Endothelial cell of umbilical vein (primary cell): ENCODE measurements around the gene TIAM1. TPM values are rescaled to one million over a fixed set of nuclear protein-coding genes. Genes with fewer than 3 reads are reported as not detected.

ENCODE experiments used
- BruUV-seq: library from RNA; stranded (reverse); fragments of 400-500 nt; replicated peaks from 2 replicates; lab custom pipeline; 2021; lab: Mats Ljungman, UMichigan
- CTCF ChIA-PET: fragments of 300-600, 350-600 bp; sonication (Branson Sonifier 250); formaldehyde crosslinking; loops from one replicate; lab custom pipeline; 2021; ENCODE audit warnings: antibody characterized with exemption, inconsistent platforms; lab: Charles Lee
- POLR2A ChIA-PET: fragments of 300-600, 350-600 bp; sonication (Branson Sonifier 250); formaldehyde crosslinking; loops from one replicate; lab custom pipeline; 2021; ENCODE audit warnings: antibody characterized with exemption, inconsistent platforms; lab: Charles Lee
- DNase-seq: peaks from one replicate; pipeline ENCODE4 v3.0.0-alpha.2; 2011; ENCODE audit warnings: low read depth, low spot score
- FAIRE-seq: peaks from 2 replicates; lab custom pipeline; 2011; peaks lifted over from hg19 to GRCh38; lab: Jason Lieb, UNC
- H2AFZ ChIP-seq: 2 replicates; pipeline ENCODE4 v1.6.0; 2012; ENCODE audit warnings: low read depth, low read length, control low read depth, inconsistent platforms
- H3K27ac ChIP-seq: 2 replicates; pipeline ENCODE4 v1.5.1; 2011; ENCODE audit warnings: low read depth, mild to moderate bottlenecking, control low read depth, low read length, moderate library complexity; ENCODE audit not compliant: insufficient read depth
- H3K27me3 ChIP-seq, 2 experiments: 2 replicates each; pipeline versions ENCODE4 v1.6.0 to v1.6.1; 2011; ENCODE audit warnings: low read length in 2 of 2, mixed read lengths in 1 of 2; ENCODE audit not compliant: control insufficient read depth in 2 of 2, insufficient read depth in 2 of 2
- H3K36me3 ChIP-seq, 2 experiments: 2 replicates in 1 of 2; 3 replicates in 1 of 2; pipeline ENCODE4 v1.5.1; 2011; ENCODE audit warnings: low read length in 2 of 2, mild to moderate bottlenecking in 1 of 2, moderate library complexity in 1 of 2; ENCODE audit not compliant: control insufficient read depth in 2 of 2, insufficient read depth in 2 of 2; ENCODE audit errors: extremely low read depth in 1 of 2
- H3K4me1 ChIP-seq: 3 replicates; pipeline ENCODE4 v1.5.1; 2011; ENCODE audit warnings: mild to moderate bottlenecking, low read length; ENCODE audit not compliant: control insufficient read depth, insufficient read depth; ENCODE audit errors: extremely low read depth
- H3K4me2 ChIP-seq: 2 replicates; pipeline ENCODE4 v1.6.1; 2011; ENCODE audit warnings: low read length, control low read depth, mixed read lengths; ENCODE audit not compliant: insufficient read depth
- H3K4me3 ChIP-seq, 3 experiments: fragments of 200-600 bp in 1 of 3; sonication (generic), shearing (Covaris generic) in 1 of 3; replicated peaks in 1 of 3; 2 replicates each; pipeline ENCODE4 v1.5.1; 2011 to 2016; ENCODE audit warnings: control low read depth in 3 of 3, low read length in 3 of 3, mild to moderate bottlenecking in 2 of 3, inconsistent platforms in 1 of 3, low read depth in 1 of 3, moderate library complexity in 1 of 3; ENCODE audit not compliant: insufficient read depth in 1 of 3
- H3K79me2 ChIP-seq: 2 replicates; pipeline ENCODE4 v1.6.0; 2012; ENCODE audit warnings: low read length, inconsistent platforms; ENCODE audit not compliant: control insufficient read depth, insufficient read depth
- H3K9ac ChIP-seq: replicated peaks from 2 replicates; pipeline ENCODE3; 2011; ENCODE audit warnings: low read length, control low read depth; ENCODE audit not compliant: insufficient read depth; ENCODE audit errors: extremely low read depth
- H3K9me1 ChIP-seq: replicated peaks from 3 replicates; pipeline ENCODE4 v1.6.0; 2011; ENCODE audit warnings: mild to moderate bottlenecking, low read length; ENCODE audit not compliant: control insufficient read depth, insufficient read depth; ENCODE audit errors: extremely low read depth
- H3K9me3 ChIP-seq: replicated peaks from 2 replicates; pipeline ENCODE4 v1.5.1; 2012; ENCODE audit warnings: low read length, inconsistent platforms; ENCODE audit not compliant: control insufficient read depth, insufficient read depth
- H4K20me1 ChIP-seq: replicated peaks from 2 replicates; pipeline ENCODE3; 2011; ENCODE audit warnings: mild to moderate bottlenecking, low read length; ENCODE audit not compliant: control insufficient read depth, insufficient read depth; ENCODE audit errors: extremely low read depth
- EZH2 ChIP-seq: IDR thresholded peaks from 2 replicates; pipeline ENCODE4 v1.6.1; 2012; ENCODE audit warnings: borderline replicate concordance, low read depth, mild to moderate bottlenecking, moderate library complexity, low read length, inconsistent platforms; ENCODE audit not compliant: severe bottlenecking
- FOS ChIP-seq: IDR thresholded peaks from 2 replicates; pipeline ENCODE4 v1.6.1; 2011; ENCODE audit warnings: mild to moderate bottlenecking, low read length, moderate library complexity, borderline replicate concordance; ENCODE audit not compliant: insufficient read depth
- GATA2 ChIP-seq: IDR thresholded peaks from 2 replicates; pipeline ENCODE4 v1.7.0; 2011; ENCODE audit warnings: low read depth, mild to moderate bottlenecking, moderate library complexity, mixed read lengths, low read length; ENCODE audit not compliant: insufficient read length, insufficient read depth
- JUN ChIP-seq: IDR thresholded peaks from 2 replicates; pipeline ENCODE4 v1.6.1; 2011; ENCODE audit warnings: borderline replicate concordance, low read depth; ENCODE audit not compliant: insufficient read length, insufficient read depth
- MYC ChIP-seq: IDR thresholded peaks from one replicate; pipeline ENCODE4 v1.6.1; 2011; ENCODE audit warnings: mild to moderate bottlenecking, low read depth, low read length
- POLR2A ChIP-seq: IDR thresholded peaks from 2 replicates; pipeline ENCODE4 v1.6.1; 2012; ENCODE audit warnings: low read depth, mild to moderate bottlenecking, control low read depth, low read length
- POLR2AphosphoS5 ChIP-seq: IDR thresholded peaks from 2 replicates; pipeline ENCODE4 v1.6.1; 2012; ENCODE audit warnings: low read depth, mild to moderate bottlenecking, control low read depth, low read length, moderate library complexity; ENCODE audit not compliant: insufficient read depth
- dilution Hi-C: fragments of 300-500 bp; cut with MboI; formaldehyde crosslinking; loops from one replicate; pipeline ENCODE4 v1.15.0; 2019; ENCODE audit warnings: low sequenced_read_pairs; ENCODE audit not compliant: extremely low pct_ligation_motif_present
- intact Hi-C: fragments of 100-400 bp; cut with micrococcal nuclease; formaldehyde crosslinking; loops from one replicate; pipeline ENCODE4 v1.10.0; 2022
- polyA plus RNA-seq, 4 experiments: library from polyadenylated mRNA; depleted of rRNA in 3 of 4; stranded (reverse) in 3 of 4; unstranded in 1 of 4; fragments of >200 nt; gene quantifications; 2 replicates each; pipeline versions ENCODE4 v1.2.1 to v1.2.3, GENCODE V29; 2011 to 2012; ENCODE audit warnings: missing spikeins in 1 of 4
- total RNA-seq: library from RNA; stranded (reverse); gene quantifications from 2 replicates; pipeline ENCODE4 v1.2.3, GENCODE V29; 2021
- TF ChIP-seq, protein P1 (sequence below), 2 donors: IDR thresholded peaks; 1 replicate in 1 of 2; 2 replicates in 1 of 2; pipeline ENCODE4 v1.5.1; 2011; ENCODE audit warnings: low read length in 2 of 2, mild to moderate bottlenecking in 2 of 2, moderate library complexity in 2 of 2, control low read depth in 1 of 2, inconsistent platforms in 1 of 2, low read depth in 1 of 2; ENCODE audit not compliant: insufficient read depth in 1 of 2; ENCODE audit errors: extremely low read depth in 1 of 2
- TF ChIP-seq, protein P2 (sequence below): IDR thresholded peaks from 2 replicates; pipeline ENCODE4 v1.6.1; 2011; ENCODE audit not compliant: insufficient read depth, insufficient read length

Gene TIAM1
- total and polyA plus RNA-seq, 2 donors (not counting 3 experiments of a cell fraction or from before 2014, with no cell fraction given): 0.21 to 0.86 TPM

DNA sequence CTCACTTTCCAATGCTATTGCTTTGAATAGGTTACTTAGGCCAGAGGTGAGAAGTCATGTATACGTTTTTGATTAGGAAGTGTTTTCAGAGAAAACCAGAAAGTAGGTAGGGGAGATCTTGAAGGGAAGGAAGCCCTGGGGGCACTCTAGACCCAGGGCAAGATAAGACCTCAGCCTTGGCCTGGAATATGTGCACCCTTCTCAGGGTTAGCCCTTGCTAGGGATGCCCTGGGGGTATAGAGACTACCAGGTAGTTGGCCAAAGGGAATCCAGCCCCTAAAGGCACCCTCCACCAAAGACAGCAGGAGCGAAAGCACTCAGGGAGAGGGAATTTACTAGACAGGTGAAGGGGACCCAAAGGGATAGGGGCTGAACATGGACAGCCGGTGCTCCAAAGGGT lies 7.0 kb downstream of the TIAM1 start:
- no TSS peak for BruUV-seq
- FAIRE-seq: no peak
- intact Hi-C loops: no loop called here

More for the DNA sequence above, 7.0 kb downstream of the TIAM1 start:
- DNase-seq: no peak
- Histone ChIP-seq H3K27ac (no peak overlapping the region), H3K27me3 (peaks cover 0 to 10% of the 10 kb centered on the region in 2 experiments), H4K20me1 (no peaks in the 10 kb centered on the region), H3K9ac (no peak overlapping the region), H3K9me1 (no peaks in the 10 kb centered on the region), H2AFZ (no peak overlapping the region), H3K9me3 (no peaks in the 10 kb centered on the region), H3K4me1 (no peaks in the 10 kb centered on the region), H3K4me3 (no peak overlapping the region), H3K36me3 (no peaks in the 10 kb centered on the region), H3K4me2 (no peak overlapping the region), H3K79me2 (no peaks in the 10 kb centered on the region)
- POLR2A ChIA-PET: no interaction called here
- dilution Hi-C loops: no loop called here
- CTCF ChIA-PET: no interaction called here
- no peak for TF ChIP-seq POLR2AphosphoS5
- TF ChIP-seq, protein P1, sequence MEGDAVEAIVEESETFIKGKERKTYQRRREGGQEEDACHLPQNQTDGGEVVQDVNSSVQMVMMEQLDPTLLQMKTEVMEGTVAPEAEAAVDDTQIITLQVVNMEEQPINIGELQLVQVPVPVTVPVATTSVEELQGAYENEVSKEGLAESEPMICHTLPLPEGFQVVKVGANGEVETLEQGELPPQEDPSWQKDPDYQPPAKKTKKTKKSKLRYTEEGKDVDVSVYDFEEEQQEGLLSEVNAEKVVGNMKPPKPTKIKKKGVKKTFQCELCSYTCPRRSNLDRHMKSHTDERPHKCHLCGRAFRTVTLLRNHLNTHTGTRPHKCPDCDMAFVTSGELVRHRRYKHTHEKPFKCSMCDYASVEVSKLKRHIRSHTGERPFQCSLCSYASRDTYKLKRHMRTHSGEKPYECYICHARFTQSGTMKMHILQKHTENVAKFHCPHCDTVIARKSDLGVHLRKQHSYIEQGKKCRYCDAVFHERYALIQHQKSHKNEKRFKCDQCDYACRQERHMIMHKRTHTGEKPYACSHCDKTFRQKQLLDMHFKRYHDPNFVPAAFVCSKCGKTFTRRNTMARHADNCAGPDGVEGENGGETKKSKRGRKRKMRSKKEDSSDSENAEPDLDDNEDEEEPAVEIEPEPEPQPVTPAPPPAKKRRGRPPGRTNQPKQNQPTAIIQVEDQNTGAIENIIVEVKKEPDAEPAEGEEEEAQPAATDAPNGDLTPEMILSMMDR (IDR thresholded peaks at IDR 0.05; ENCODE audit: extremely low read depth in 1 of 2, insufficient read depth in 1 of 2, low read depth in 1 of 2, low read length in 2 of 2): no peak
- no peak for TF ChIP-seq FOS
- no peak for TF ChIP-seq GATA2
- TF ChIP-seq JUN: no peak
- no peak for TF ChIP-seq EZH2
- no peak for TF ChIP-seq POLR2A
- TF ChIP-seq MYC: no peak
- TF ChIP-seq, protein P2, sequence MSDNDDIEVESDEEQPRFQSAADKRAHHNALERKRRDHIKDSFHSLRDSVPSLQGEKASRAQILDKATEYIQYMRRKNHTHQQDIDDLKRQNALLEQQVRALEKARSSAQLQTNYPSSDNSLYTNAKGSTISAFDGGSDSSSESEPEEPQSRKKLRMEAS: no peak
